Measurements from ENCODE around the gene DNAJB13.

- no peak for TF ChIP-seq CTCF (IDR thresholded peaks at IDR 0.05)
- no peak for TF ChIP-seq POLR2A (IDR thresholded peaks at IDR 0.05)
Observed at GRCh38 chr11:73916435-73916834, 34.4 kb upstream of the DNAJB13 start.
